Ectodermal cell (in vitro differentiated cells): ENCODE measurements around the gene CLMP.

Experiments
- H3K27ac ChIP-seq: 2 replicates; pipeline ENCODE4 v1.7.0; 2013; ENCODE audit warnings: mild to moderate bottlenecking, low read depth, low read length; ENCODE audit not compliant: insufficient read depth, poor library complexity, severe bottlenecking
- H3K27me3 ChIP-seq: 2 replicates; pipeline ENCODE4 v1.7.0; 2013; ENCODE audit warnings: mild to moderate bottlenecking, low read length; ENCODE audit not compliant: insufficient read depth, control insufficient read depth, poor library complexity, severe bottlenecking
- H3K36me3 ChIP-seq: one replicate; pipeline ENCODE4 v1.7.0; 2013; ENCODE audit warnings: low read length; ENCODE audit not compliant: control insufficient read depth, insufficient read depth
- H3K4me1 ChIP-seq: one replicate; pipeline ENCODE4 v1.7.0; 2013; ENCODE audit warnings: low read length; ENCODE audit not compliant: control insufficient read depth, insufficient read depth
- H3K4me3 ChIP-seq: 2 replicates; pipeline ENCODE4 v1.7.0; 2013; ENCODE audit warnings: low read depth, low read length, control low read depth; ENCODE audit not compliant: insufficient read depth
- H3K9me3 ChIP-seq: 2 replicates; pipeline ENCODE4 v1.7.0; 2013; ENCODE audit warnings: mild to moderate bottlenecking, low read length, moderate library complexity; ENCODE audit not compliant: control insufficient read depth
- WGBS, 2 experiments: methylation state at CpG; one replicate each; pipeline ENCODE4 v1.1.7; 2013; ENCODE audit warnings: missing lambda C conversion rate in 2 of 2; 5-methylcytosine and 5-hydroxymethylcytosine counted together

CLMP gene

GRCh38 chr11:123051634-123052033, 143.4 kb downstream of the CLMP start:
- H3K36me3 ChIP-seq = peaks cover 6% of the 10 kb centered on the region
- H3K4me1 ChIP-seq = no peaks in the 10 kb centered on the region
- H3K27me3 ChIP-seq = no peaks in the 10 kb centered on the region
- 94 to 97% methylated on average over 3 of the region's 4 CpGs for WGBS, 2 experiments
- no peak overlapping the region for H3K27ac ChIP-seq
- H3K9me3 ChIP-seq = no peaks in the 10 kb centered on the region
- no peak overlapping the region for H3K4me3 ChIP-seq

GRCh38 chr11:123051146-123051545, 143.9 kb downstream of the CLMP start:
- WGBS, 2 experiments = 94 to 95% methylated on average over 7 to 9 of the region's 9 CpGs
- peaks cover 5% of the 10 kb centered on the region for H3K36me3 ChIP-seq
- H3K4me1 ChIP-seq = no peaks in the 10 kb centered on the region
- no peak overlapping the region for H3K4me3 ChIP-seq
- no peaks in the 10 kb centered on the region for H3K27me3 ChIP-seq
- no peaks in the 10 kb centered on the region for H3K9me3 ChIP-seq
- no peak overlapping the region for H3K27ac ChIP-seq

- WGBS, 2 experiments = 91 to 95% methylated on average over 3 of the region's 3 CpGs
- H3K9me3 ChIP-seq = no peaks in the 10 kb centered on the region
- H3K27ac ChIP-seq = no peak overlapping the region
Observed at GRCh38 chr11:123047947-123048293, 147.1 kb downstream of the CLMP start.

GRCh38 chr11:123047266-123047946, 147.6 kb downstream of the CLMP start:
- H3K4me1 ChIP-seq = no peaks in the 10 kb centered on the region
- WGBS, 2 experiments = 93% methylated on average over 18 of the region's 18 CpGs
- H3K27me3 ChIP-seq = no peaks in the 10 kb centered on the region
- no peaks in the 10 kb centered on the region for H3K9me3 ChIP-seq
- no peak overlapping the region for H3K27ac ChIP-seq
- no peaks in the 10 kb centered on the region for H3K36me3 ChIP-seq
- no peak overlapping the region for H3K4me3 ChIP-seq

More at GRCh38 chr11:123047947-123048293, 147.1 kb downstream of the CLMP start:
- Histone ChIP-seq H3K4me3 (no peak overlapping the region), H3K36me3 (no peaks in the 10 kb centered on the region), H3K27me3 (no peaks in the 10 kb centered on the region), H3K4me1 (no peaks in the 10 kb centered on the region)

DNA sequence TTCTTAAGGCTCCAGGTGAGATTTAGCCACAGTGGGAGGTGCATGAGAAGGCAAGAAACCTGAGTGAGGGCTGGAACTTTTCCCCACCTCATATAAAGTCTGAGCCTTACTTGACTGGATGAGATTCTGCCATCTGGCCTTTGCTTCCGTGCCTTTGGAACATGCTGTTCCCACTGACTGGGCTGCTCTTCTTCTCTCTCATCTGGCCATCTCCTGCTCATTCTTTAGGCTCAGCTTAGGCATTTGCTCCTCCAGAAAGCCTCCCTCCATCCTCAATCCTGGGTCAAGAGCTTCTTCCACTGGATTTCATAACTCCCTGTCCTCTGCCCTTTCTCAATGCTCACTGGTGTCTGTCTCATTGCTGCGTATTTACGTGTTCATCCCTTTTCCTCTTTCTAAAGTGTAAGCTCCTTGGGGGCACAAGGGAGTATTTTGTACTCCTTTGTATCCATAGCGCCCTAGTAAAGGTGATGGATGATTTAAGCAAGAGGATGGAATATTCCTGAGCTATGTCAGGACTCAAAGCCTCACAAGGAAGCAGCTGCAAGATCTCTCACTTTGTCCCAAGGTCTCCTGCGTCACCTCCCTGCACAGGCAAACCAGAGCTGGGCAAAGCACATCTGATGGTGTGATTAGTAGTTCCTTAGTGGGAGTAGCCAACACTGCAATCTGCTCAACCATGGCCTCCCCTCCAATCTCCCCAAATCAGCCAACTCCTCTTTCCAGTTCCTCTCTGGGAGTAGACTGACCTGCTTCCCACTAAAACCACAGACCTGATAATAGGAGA, 148.4 kb downstream of the CLMP start:
- Histone ChIP-seq H3K4me1 (no peaks in the 10 kb centered on the region), H3K36me3 (no peaks in the 10 kb centered on the region), H3K4me3 (no peak overlapping the region), H3K27me3 (no peaks in the 10 kb centered on the region), H3K27ac (no peak overlapping the region), H3K9me3 (no peaks in the 10 kb centered on the region)
- WGBS, 2 experiments = 96% methylated on average over 5 of the region's 5 CpGs

GRCh38 chr11:123045101-123045500, 149.9 kb downstream of the CLMP start:
- Histone ChIP-seq H3K9me3 (no peaks in the 10 kb centered on the region), H3K4me3 (no peak overlapping the region), H3K4me1 (no peaks in the 10 kb centered on the region), H3K27me3 (no peaks in the 10 kb centered on the region), H3K27ac (no peak overlapping the region), H3K36me3 (no peaks in the 10 kb centered on the region)
- WGBS, 2 experiments = 67 to 90% methylated on average over 1 of the region's 1 CpG

DNA sequence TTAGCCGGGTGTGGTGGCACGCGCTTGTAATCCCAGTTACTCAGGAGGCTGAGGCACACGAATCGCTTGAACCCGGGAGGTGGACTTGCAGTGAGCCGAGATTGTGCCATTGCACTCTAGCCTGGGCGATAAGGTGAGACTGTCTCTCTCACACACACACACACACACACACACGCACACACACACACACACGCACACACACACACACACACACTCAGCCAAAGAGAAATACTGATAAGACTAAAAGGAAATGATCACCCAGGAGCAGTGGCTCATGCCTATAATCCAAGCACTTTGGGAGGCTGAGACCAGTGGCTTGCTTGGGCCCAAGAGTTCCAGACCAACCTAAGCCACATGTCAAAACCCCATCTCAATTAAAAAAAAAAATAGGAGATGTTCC, 153.9 kb downstream of the CLMP start:
- WGBS, 2 experiments = 84 to 89% methylated on average over 10 of the region's 10 CpGs
- no peak overlapping the region for H3K4me3 ChIP-seq
- H3K9me3 ChIP-seq = no peaks in the 10 kb centered on the region
- H3K36me3 ChIP-seq = no peaks in the 10 kb centered on the region
- H3K4me1 ChIP-seq = no peaks in the 10 kb centered on the region
- no peaks in the 10 kb centered on the region for H3K27me3 ChIP-seq
- H3K27ac ChIP-seq = no peak overlapping the region

GRCh38 chr11:123040111-123040432, 155.0 kb downstream of the CLMP start:
- H3K4me1 ChIP-seq = no peaks in the 10 kb centered on the region
- H3K4me3 ChIP-seq = no peak overlapping the region
- H3K27me3 ChIP-seq = no peaks in the 10 kb centered on the region
- H3K36me3 ChIP-seq = no peaks in the 10 kb centered on the region
- WGBS, 2 experiments = 80 to 81% methylated on average over 11 of the region's 11 CpGs
- H3K9me3 ChIP-seq = no peaks in the 10 kb centered on the region
- H3K27ac ChIP-seq = no peak overlapping the region

DNA sequence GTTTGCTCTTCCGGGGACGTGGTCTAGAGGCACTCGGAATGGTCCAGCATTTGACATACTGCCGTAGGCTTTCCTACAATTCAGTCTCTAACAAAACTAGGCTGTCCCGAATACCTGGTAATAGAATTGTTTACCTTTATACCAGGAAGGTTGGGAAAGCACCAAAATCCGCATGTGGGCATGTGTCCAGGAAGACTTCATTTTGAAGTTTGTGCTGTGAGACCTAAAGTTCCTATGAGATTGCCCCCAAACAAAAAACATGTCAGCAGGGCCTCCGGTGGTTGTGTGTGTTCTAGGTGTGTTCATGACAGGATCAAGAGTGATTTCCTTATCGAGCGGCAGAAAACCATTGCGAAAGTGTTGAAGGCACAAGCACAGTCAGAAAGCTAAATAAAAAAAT, 159.2 kb downstream of the CLMP start:
- Histone ChIP-seq H3K36me3 (no peaks in the 10 kb centered on the region), H3K27ac (no peak overlapping the region), H3K4me3 (no peak overlapping the region), H3K27me3 (no peaks in the 10 kb centered on the region), H3K4me1 (no peaks in the 10 kb centered on the region), H3K9me3 (no peaks in the 10 kb centered on the region)
- 93 to 95% methylated on average over 10 of the region's 10 CpGs for WGBS, 2 experiments

- Histone ChIP-seq H3K27me3 (no peaks in the 10 kb centered on the region), H3K4me1 (no peaks in the 10 kb centered on the region), H3K4me3 (no peak overlapping the region), H3K9me3 (no peaks in the 10 kb centered on the region), H3K36me3 (no peaks in the 10 kb centered on the region), H3K27ac (no peak overlapping the region)
- 90 to 93% methylated on average over 6 of the region's 6 CpGs for WGBS, 2 experiments
Observed at GRCh38 chr11:123034597-123034996, 160.5 kb downstream of the CLMP start.
